Caco-2 (cell line): ENCODE measurements around the gene PDCD11. TPM values are rescaled to one million over a fixed set of nuclear protein-coding genes. Genes with fewer than 3 reads are reported as not detected.

Experiments used
- BruUV-seq: library from RNA; stranded (reverse); fragments of 400-500 nt; replicated peaks from 2 replicates; lab custom pipeline; 2021; lab: Mats Ljungman, UMichigan
- CTCF ChIA-PET: fragments of 300-600 bp; sonication (Branson Sonifier 250); formaldehyde crosslinking; loops from one replicate; lab custom pipeline; 2022; ENCODE audit warnings: antibody characterized with exemption; lab: Charles Lee
- POLR2A ChIA-PET: fragments of 300-600 bp; sonication (Branson Sonifier 250); formaldehyde crosslinking; loops from one replicate; lab custom pipeline; 2022; ENCODE audit warnings: antibody characterized with exemption; lab: Charles Lee
- DNase-seq, 2 experiments: peaks; one replicate each; pipeline versions ENCODE4 v3.0.0 to v3.0.0-alpha.2; 2020 to 2022
- H3K27me3 ChIP-seq: replicated peaks from 2 replicates; pipeline ENCODE4 v1.6.0; 2011; ENCODE audit warnings: low read length; ENCODE audit not compliant: control insufficient read depth, insufficient read depth
- H3K36me3 ChIP-seq: 2 replicates; pipeline ENCODE4 v1.5.1; 2011; ENCODE audit warnings: low read length; ENCODE audit not compliant: control insufficient read depth, insufficient read depth
- H3K4me1 ChIP-seq: fragments of 250-450 bp; sonication (Bioruptor Pico); 2 replicates; pipeline ENCODE4 v1.5.1; 2020; ENCODE audit warnings: mild to moderate bottlenecking
- H3K4me3 ChIP-seq: 2 replicates; pipeline ENCODE4 v1.5.1; 2011; ENCODE audit warnings: low read depth, mild to moderate bottlenecking, control low read depth, low read length
- H3K9me3 ChIP-seq: fragments of 250-450 bp; sonication (Bioruptor Pico); 2 replicates; pipeline ENCODE4 v1.5.1; 2020; ENCODE audit warnings: mild to moderate bottlenecking, moderate library complexity
- H3K27ac Mint-ChIP-seq: one replicate; pipeline ENCODE4 v1.8.0; 2022; ENCODE audit warnings: mixed read lengths; ENCODE audit not compliant: unreplicated experiment
- H3K27me3 Mint-ChIP-seq: one replicate; pipeline ENCODE4 v1.8.0; 2022; ENCODE audit warnings: mixed read lengths; ENCODE audit not compliant: insufficient read depth, unreplicated experiment
- H3K36me3 Mint-ChIP-seq: one replicate; pipeline ENCODE4 v1.8.0; 2022; ENCODE audit warnings: mild to moderate bottlenecking, mixed read lengths; ENCODE audit not compliant: insufficient read depth, unreplicated experiment
- H3K4me1 Mint-ChIP-seq: one replicate; pipeline ENCODE4 v1.8.0; 2022; ENCODE audit warnings: low read depth, mixed read lengths; ENCODE audit not compliant: unreplicated experiment
- H3K4me3 Mint-ChIP-seq: one replicate; pipeline ENCODE4 v1.8.0; 2022; ENCODE audit warnings: mild to moderate bottlenecking, moderate library complexity, mixed read lengths; ENCODE audit not compliant: unreplicated experiment
- H3K9me3 Mint-ChIP-seq: one replicate; pipeline ENCODE4 v1.8.0; 2022; ENCODE audit warnings: mixed read lengths; ENCODE audit not compliant: unreplicated experiment
- intact Hi-C: fragments of 100-400 bp; cut with micrococcal nuclease; formaldehyde crosslinking; loops from one replicate; pipeline ENCODE4 v1.10.0; 2022; ENCODE audit not compliant: unreplicated experiment
- total RNA-seq: library from RNA; stranded (reverse); gene quantifications from 2 replicates; pipeline ENCODE4 v1.2.3, GENCODE V29; 2022
- TF ChIP-seq, protein P1 (sequence below), 2 experiments: fragments of 200-600 bp in 1 of 2; IDR thresholded peaks; 1 replicate in 1 of 2; 2 replicates in 1 of 2; pipeline versions ENCODE4 v1.5.1 to v1.8.0; 2011 to 2022; ENCODE audit warnings: antibody characterized with exemption in 1 of 2, control low read depth in 1 of 2, inconsistent platforms in 1 of 2, low read depth in 1 of 2, low read length in 1 of 2, mild to moderate bottlenecking in 1 of 2, moderate library complexity in 1 of 2; ENCODE audit not compliant: insufficient read depth in 1 of 2, severe bottlenecking in 1 of 2, unreplicated experiment in 1 of 2

PDCD11 gene
- total RNA-seq, 1 experiment from 2014 or later: 55.3 TPM

DNA sequence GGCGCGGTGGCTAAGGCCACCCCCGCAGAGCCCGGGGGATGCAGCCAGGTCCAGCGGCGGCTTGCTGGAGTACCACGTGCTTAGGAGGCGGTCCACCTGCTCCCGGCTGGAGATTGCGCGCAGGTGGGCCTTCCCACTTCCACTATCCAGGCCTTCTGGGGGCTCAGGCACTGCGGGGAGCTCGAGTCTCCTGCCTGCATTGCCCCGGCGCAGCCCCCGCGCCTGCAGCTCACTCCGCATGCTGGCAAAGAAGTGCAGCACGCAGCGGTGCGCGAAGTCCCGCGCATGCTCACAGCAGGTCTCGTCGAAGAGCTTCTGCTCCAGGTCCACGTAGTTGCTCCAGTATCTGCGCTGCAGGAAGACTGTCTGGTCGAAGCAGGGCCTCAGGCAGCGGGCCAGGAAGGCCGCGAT, 76.8 kb downstream of the PDCD11 start:
- H3K27me3 ChIP-seq: no peaks in the 10 kb centered on the region; the same call in 1 of the 2 replicates
- Mint-ChIP-seq H3K4me3 (no peak overlapping the region), H3K36me3 (no peaks in the 10 kb centered on the region), H3K9me3 (no peaks in the 10 kb centered on the region), H3K27ac (no peak overlapping the region), H3K27me3 (no peaks in the 10 kb centered on the region), H3K4me1 (no peaks in the 10 kb centered on the region)
- CTCF ChIA-PET: no interaction called here
- TF ChIP-seq, protein P1, sequence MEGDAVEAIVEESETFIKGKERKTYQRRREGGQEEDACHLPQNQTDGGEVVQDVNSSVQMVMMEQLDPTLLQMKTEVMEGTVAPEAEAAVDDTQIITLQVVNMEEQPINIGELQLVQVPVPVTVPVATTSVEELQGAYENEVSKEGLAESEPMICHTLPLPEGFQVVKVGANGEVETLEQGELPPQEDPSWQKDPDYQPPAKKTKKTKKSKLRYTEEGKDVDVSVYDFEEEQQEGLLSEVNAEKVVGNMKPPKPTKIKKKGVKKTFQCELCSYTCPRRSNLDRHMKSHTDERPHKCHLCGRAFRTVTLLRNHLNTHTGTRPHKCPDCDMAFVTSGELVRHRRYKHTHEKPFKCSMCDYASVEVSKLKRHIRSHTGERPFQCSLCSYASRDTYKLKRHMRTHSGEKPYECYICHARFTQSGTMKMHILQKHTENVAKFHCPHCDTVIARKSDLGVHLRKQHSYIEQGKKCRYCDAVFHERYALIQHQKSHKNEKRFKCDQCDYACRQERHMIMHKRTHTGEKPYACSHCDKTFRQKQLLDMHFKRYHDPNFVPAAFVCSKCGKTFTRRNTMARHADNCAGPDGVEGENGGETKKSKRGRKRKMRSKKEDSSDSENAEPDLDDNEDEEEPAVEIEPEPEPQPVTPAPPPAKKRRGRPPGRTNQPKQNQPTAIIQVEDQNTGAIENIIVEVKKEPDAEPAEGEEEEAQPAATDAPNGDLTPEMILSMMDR (IDR thresholded peaks at IDR 0.05; ENCODE audit: insufficient read depth in 1 of 2, low read depth in 1 of 2, low read length in 1 of 2, severe bottlenecking in 1 of 2, unreplicated experiment in 1 of 2): no peak
- POLR2A ChIA-PET: no interaction called here
- no peaks in the 10 kb centered on the region for H3K4me1 ChIP-seq
- intact Hi-C loops: no loop called here
- no peaks in the 10 kb centered on the region for H3K9me3 ChIP-seq
- no TSS peak for BruUV-seq
- H3K4me3 ChIP-seq: no peak overlapping the region
- no peaks in the 10 kb centered on the region for H3K36me3 ChIP-seq
- no peak for DNase-seq

DNA sequence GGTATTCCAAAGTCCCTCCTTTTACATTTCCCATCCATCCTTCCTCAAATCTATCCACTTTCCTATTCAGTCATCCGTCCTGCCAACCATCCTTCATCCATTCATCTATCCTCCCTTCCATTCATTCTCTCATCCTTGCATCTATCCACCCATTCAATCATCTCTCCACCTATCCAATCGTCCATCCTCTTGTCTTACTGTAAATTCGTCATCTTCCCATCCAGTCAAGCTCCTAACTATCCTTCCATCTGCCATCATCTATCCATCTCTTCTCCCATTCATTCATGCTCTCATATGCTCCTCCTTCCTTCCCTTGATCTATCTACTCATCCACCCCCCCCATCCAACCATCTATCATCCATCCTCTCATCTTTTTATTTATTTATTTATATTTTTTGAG, 77.7 kb downstream of the PDCD11 start:
- Histone ChIP-seq H3K4me3 (no peak overlapping the region), H3K36me3 (no peaks in the 10 kb centered on the region), H3K4me1 (no peaks in the 10 kb centered on the region), H3K9me3 (no peaks in the 10 kb centered on the region), H3K27me3 (no peaks in the 10 kb centered on the region; the same call in 1 of the 2 replicates)
- no TSS peak for BruUV-seq
- no peaks in the 10 kb centered on the region for H3K9me3 Mint-ChIP-seq
- no peak for DNase-seq
- H3K36me3 Mint-ChIP-seq: no peaks in the 10 kb centered on the region
- H3K27me3 Mint-ChIP-seq: no peaks in the 10 kb centered on the region
- intact Hi-C loops: no loop called here
- no peak overlapping the region for H3K4me3 Mint-ChIP-seq
- H3K27ac Mint-ChIP-seq: no peak overlapping the region
- TF ChIP-seq, protein P1 (IDR thresholded peaks at IDR 0.05; ENCODE audit: insufficient read depth in 1 of 2, low read depth in 1 of 2, low read length in 1 of 2, severe bottlenecking in 1 of 2, unreplicated experiment in 1 of 2): no peak
- H3K4me1 Mint-ChIP-seq: no peaks in the 10 kb centered on the region
- ChIA-PET CTCF (no interaction called here), POLR2A (no interaction called here)

DNA sequence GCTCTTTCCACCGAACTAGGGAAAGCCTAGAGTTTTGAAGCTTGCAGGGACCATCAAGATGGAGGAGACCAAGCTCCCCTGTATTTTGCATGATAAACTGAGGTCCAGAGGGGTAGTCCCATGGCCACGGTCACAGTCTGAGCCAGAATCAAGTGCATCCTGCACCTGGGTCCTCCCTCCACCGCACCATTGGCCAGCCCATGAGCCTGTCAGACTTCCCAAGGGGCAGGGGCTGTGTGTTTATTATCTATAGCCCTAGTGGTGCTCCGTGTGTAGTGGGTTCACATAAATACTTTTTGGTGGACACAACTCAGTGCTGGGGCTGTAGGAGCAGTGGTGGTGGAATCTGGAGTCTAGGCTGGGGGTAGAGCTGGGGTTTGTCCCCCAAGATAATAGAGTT, 79.0 kb downstream of the PDCD11 start:
- Mint-ChIP-seq H3K36me3 (no peaks in the 10 kb centered on the region), H3K4me1 (no peaks in the 10 kb centered on the region), H3K4me3 (no peak overlapping the region), H3K9me3 (no peaks in the 10 kb centered on the region), H3K27me3 (no peaks in the 10 kb centered on the region), H3K27ac (no peak overlapping the region)
- BruUV-seq: no TSS peak
- no peaks in the 10 kb centered on the region for H3K4me1 ChIP-seq
- intact Hi-C loops: no loop called here
- ChIA-PET CTCF (interaction anchor here (0.6 kb wide), 1 partner anchor 103 kb away, joined by 3 read pairs; no protein-coding TSS in a partner anchor), POLR2A (no interaction called here)
- TF ChIP-seq, protein P1 (IDR thresholded peaks at IDR 0.05; ENCODE audit: insufficient read depth in 1 of 2, low read depth in 1 of 2, low read length in 1 of 2, severe bottlenecking in 1 of 2, unreplicated experiment in 1 of 2): no peak
- DNase-seq: no peak
- no peak overlapping the region for H3K4me3 ChIP-seq
- H3K36me3 ChIP-seq: no peaks in the 10 kb centered on the region
- no peaks in the 10 kb centered on the region for H3K9me3 ChIP-seq
- no peaks in the 10 kb centered on the region for H3K27me3 ChIP-seq
